Measurements from ENCODE around the gene GPR3.
"Not testable (repeated sequence)": the region's sequence is repeated elsewhere in the genome, so short reads cannot be mapped to it uniquely, and the experiment has no call there.

Gene GPR3

DNA sequence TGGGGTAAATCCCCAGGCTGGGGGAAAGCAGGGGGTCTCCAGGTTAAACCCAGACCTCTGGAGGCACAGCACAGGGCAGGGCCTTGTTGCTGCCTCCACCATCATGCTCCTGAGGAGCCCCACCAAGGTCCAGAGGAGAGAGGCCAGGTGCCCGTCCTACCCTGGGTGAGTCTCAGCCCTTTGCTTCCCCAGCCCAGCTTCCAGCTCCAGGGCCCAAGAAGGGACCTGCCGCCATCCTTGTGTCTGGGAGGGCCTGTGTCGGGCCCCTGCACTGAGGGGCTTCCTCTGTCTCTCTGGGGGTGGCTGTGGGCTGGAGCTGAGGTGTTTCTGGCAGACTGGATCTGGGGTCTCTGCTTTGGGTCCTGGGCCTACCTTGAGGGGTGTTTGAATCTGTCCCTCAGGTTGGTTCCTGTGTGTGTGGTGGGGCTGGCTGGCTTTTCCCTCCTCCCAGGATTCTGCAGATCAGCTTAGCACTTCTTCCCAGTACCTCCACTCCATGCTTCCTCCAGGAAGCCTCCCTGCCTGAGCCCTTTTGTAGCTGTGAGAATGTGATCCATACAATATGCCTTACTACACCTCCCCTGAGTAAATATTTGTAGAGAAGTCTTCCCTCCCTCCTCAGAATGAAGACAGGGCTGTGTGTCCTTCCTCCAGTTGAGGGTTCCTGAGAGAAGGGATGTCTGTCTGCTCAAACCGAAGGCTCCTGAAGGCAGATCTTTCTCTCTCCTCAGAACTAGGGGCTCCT is 6.2 kb downstream of the GPR3 start:
- no peak for DNase-seq (ENCODE audit: low read depth, low spot score)

GRCh38 chr1:27399251-27400025 is 7.0 kb downstream of the GPR3 start:
- no peak for DNase-seq (ENCODE audit: low read depth, low spot score)

DNA sequence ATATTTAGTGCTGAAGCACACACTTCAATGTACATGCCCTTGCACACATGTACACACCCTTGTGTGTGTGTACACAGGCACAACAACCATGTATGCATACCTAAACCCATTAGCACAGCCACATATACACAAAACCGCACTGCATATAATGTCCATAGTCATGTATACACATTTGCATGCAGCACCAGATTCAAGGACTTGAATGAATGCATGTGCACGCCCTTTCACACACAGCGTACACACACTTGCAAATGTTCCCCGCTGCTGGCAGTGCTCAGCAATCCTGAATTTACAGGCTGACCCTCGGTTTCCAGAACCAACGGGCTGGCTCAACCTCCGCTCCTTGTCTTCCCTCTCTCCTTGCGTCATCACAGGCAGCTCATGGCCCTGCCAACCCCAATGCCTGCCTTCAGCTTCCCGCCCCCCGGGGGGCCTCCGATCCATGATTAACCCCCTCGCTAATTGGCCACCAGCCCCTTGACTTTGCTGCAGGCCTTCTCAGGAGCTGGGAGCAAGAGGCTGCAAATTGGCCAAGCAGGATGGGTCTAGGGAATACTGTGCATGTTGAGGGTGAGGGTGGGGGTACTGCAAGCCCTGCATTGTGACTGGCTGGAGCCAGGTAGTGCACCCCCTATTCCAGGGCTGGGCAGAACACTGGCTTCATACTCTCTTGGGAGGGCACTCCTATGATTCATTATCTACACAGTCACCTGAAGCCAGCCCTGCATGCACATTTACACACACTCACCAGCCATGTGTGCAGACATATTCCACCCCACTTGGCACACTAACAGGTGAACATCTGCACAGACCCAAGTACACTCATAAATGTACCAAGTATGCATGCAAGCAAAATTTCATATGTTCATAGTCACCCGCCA is 7.9 kb downstream of the GPR3 start:
- DNase-seq (ENCODE audit: low read depth, low spot score) = no peak

GRCh38 chr1:27400963-27401341 is 8.5 kb downstream of the GPR3 start:
- DNase-seq (ENCODE audit: low read depth, low spot score) = no peak

GRCh38 chr1:27402349-27402754 is 9.9 kb downstream of the GPR3 start:
- peak; percentile 81 for DNase-seq (ENCODE audit: low read depth, low spot score)

GRCh38 chr1:27403065-27403726 is 10.8 kb downstream of the GPR3 start:
- no peak for DNase-seq (ENCODE audit: low read depth, low spot score)

DNA sequence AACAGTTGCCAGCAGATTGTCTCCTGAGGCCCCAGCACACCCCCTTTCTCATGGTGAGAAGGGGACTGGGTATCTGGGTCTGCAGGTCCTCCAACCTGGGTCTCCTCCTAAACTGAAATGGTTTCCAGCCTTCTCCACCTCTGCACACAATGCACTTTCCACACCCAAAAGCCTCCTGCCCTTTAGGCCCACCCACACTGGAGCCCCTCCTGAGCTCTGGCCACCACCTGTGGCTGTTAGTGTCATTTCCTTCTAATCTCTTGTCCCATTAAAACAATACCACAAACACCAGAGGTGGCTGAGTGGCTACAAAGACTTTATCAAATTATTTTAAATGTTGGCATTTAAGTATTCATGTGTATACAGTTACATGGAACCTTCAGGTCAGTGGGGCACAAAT is 11.5 kb downstream of the GPR3 start:
- DNase-seq (ENCODE audit: low read depth, low spot score) = no peak

DNA sequence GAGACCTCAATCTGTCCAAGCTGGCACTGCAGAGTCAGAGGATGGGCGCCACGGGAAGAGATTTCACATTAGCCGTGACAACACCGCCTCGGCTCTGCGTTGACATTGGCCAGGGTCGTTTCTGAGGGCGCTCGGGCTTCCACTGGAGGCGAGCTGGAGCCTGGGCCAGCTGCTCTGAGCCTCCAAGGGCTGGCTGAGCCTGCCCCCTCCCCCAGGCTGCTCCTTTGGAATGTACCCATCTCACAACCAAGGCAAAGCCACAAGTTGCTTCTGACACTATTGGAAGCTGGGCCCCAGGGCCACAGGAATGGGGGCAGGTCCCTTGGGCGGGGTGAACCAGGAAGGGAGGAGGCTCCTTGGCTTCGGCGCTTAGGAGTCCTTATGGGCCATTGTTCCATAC is 12.7 kb downstream of the GPR3 start:
- peak; percentile 89 for DNase-seq (ENCODE audit: low read depth, low spot score)

DNA sequence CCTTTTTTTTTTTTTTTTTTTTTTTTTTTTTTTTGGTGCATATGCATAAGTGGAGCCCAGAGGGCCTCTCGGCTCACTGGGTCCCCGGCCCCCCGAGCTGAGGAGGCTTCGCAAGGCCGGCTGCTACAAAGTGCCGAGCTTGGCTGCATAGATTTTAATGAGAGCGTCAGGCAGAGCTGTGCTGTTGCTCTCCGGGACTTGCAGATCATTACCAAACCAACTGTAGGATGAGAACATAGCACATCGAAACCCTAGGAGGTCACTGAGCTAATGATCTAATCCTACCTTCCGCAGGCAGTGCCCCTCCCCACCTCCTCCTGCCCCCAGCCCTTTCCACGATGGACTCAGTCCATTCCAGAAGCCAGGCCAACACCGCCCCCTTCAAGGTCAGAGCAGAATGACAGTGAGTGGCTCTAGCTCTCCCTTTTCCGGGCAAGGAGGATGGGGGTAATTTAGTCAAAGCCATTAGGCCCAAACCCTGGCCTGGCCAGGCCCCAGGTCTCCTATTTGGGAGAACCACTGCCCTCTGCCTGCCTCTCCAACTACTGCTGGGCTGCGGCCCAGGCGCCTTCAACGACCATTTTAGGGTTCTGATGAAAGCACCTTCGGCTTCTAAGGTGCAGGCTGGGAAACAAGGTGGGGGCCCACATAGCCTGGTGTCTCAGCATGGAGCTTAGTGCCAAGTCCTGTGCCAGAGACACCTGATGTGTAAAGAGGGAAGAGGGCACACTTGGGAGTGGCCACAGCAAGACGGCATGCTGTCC is 13.4 kb downstream of the GPR3 start:
- not testable (repeated sequence) for DNase-seq (ENCODE audit: low read depth, low spot score)

GRCh38 chr1:27406362-27406680 is 13.9 kb downstream of the GPR3 start:
- no peak for DNase-seq (ENCODE audit: low read depth, low spot score)

- not testable (repeated sequence) for DNase-seq (ENCODE audit: low read depth, low spot score)
These were observed 14.4 kb downstream of the GPR3 start for GRCh38 chr1:27406791-27407190.

DNA sequence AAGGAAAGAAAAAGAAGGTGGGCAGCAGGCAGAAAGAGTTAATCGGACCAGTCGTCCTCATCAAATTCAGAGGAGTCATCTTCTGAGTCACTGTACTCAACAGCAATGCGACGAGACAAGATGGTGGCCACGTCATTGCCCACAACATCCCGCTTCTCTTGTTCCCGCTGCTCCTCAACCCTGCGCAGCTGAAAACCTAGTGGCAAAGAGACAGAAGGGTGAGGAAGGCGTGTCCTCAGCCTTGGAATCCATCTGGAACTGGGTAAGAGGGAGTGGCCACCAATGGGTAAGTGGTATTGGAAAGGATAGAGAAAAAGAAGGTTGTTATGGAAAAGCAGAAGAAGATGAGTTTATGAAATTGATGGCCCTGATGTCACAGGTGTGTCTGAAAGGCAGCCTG is 15.7 kb downstream of the GPR3 start:
- DNase-seq (ENCODE audit: low read depth, low spot score) = no peak

GRCh38 chr1:27409669-27410068 is 17.2 kb downstream of the GPR3 start:
- no peak for DNase-seq (ENCODE audit: low read depth, low spot score)

DNA sequence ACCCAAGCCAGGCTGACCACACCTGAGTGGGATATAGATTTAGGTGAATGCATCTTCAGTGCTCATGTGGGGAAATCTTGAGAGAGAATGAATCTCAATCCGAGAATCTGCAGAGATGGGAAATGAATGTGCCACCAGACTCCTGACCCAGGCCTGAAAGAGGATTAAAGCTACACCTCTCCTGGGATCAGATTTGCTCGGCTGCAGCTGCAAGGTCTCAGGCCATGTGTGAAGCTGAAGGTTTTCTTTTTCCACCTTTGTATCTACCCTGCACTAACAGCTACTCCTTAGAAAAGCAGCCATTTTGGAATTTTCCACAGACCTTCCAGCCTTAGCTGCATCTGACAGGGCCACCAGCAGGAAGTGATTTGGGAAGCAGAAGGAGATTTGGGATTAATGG is 18.3 kb downstream of the GPR3 start:
- no peak for DNase-seq (ENCODE audit: low read depth, low spot score)

- no peak for DNase-seq (ENCODE audit: low read depth, low spot score)
These were observed 20.1 kb downstream of the GPR3 start for GRCh38 chr1:27412502-27412901.

DNA sequence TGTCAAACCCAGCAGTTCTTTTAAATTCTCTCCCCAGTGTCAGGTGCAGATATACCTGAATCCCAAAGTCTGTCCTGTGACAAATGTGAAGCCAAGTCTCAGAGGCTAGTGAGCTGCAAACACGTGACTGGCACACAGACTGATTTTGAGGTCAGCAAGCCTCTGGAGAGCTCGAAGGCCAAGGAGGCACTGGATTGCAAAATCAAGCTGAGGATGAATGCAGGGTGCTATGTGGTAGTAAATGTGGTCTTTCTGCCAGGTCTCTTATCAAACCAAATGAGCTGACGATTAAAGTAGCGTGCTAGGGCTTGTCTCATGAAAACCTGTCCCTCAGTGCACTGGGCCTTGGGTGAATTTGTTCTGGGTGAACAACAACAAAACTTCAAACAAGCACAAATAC is 20.6 kb downstream of the GPR3 start:
- DNase-seq (ENCODE audit: low read depth, low spot score) = no peak

DNA sequence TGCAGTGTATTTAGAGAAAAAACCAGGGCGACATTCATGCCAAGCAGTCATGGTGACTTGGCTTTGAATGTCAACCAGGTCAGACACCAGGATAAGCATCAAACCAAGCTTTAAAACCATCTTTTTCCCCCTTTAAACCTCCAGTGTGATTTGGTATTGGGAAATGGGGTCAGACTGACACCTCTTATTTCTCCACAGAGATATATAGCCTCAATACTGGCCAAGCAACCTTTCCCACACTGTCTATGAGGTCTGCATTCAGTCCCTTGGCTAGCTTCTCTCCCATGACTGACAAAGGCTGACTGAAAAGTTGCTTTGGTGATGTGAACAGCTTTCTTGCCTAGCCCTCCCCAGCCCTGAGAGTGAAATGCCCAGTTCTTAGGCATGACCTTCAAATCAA is 21.7 kb downstream of the GPR3 start:
- no peak for DNase-seq (ENCODE audit: low read depth, low spot score)

DNA sequence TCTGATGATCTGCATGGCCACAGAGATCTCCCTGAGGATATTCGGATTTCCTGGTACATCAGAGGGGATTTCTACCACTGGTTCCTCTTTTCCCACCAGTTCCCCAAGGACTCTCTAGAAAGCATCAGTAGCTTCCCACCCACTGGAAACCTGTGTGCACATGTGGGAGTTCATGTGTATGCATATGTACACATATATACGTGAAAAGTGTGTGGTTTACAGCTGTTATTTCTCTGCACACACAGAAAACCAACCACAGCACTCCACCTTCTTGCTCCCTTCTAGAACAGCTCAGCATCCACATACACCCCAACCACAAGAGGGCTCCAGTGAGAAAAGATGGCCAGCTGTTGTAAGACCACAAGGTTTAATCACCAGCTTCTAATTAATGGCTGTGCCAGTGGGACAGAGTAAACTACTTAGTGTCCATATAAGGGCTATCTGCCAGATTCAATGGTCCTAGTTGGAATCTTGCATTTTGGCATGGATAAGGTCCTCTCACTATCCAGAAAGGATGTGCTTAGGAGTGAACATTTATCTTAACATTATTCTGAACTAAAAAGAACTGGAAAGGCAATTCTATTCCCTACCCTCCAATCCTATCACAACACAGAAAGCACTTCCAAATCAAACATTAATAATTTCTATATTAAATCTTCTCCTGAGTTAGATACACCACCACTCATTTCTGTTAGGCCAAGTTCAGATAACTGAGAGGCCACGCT is 24.1 kb downstream of the GPR3 start:
- peak; percentile 70 for DNase-seq (ENCODE audit: low read depth, low spot score)

DNA sequence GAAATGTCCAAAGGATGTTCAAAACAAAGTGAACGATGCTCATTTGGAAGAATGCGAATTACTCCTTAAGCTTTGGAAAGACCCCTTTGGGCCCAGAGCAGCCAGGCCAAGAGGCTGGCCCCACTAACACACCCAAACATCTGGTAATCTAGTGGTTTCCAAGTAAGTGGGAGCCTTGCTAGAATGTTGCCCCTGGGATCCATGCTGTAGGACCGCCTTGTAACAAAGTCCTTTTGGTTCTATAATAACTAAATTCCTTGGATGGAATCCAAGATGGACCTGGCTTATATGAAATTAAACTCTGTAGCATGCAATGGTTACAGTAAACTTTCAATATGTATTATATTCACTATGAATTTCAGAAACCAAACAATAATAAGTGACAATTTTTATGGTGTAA is 25.3 kb downstream of the GPR3 start:
- DNase-seq (ENCODE audit: low read depth, low spot score) = no peak

Measured in astrocyte of the hippocampus (primary cell).